GM21619 (cell line): ENCODE measurements around the gene BMP2.

Source experiments
- ATAC-seq: cut with Tn5 transposase; IDR thresholded peaks from one replicate; pipeline ENCODE4 v1.9.1; 2021; ENCODE audit not compliant: unreplicated experiment

The BMP2 gene

DNA sequence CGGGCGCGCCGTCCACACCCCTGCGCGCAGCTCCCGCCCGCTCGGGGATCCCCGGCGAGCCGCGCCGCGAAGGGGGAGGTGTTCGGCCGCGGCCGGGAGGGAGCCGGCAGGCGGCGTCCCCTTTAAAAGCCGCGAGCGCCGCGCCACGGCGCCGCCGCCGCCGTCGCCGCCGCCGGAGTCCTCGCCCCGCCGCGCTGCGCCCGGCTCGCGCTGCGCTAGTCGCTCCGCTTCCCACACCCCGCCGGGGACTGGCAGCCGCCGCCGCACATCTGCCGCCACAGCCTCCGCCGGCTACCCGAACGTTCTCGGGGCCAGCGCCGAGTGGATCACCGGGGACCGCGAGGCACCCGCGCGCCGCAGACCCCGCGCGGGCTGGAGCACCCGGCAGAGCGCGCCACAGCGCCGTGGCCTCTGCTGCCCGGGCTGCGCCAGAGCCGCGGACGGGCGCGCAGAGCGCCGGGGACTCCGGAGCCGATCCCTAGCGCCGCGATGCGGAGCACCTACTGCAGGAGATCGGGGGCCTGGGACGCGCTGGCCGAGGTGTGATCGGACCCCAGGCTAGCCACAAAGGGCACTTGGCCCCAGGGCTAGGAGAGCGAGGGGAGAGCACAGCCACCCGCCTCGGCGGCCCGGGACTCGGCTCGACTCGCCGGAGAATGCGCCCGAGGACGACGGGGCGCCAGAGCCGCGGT is at the start of gene BMP2:
TSS of gene BMP2 (plus strand) at position 151 of the 692 bp plus-strand sequence. CDS start 2,441 bp downstream, outside the sequence.
- peak; percentile 60 for ATAC-seq

GRCh38 chr20:6718662-6719368 is 48.7 kb upstream of the BMP2 start:
- no peak for ATAC-seq

DNA sequence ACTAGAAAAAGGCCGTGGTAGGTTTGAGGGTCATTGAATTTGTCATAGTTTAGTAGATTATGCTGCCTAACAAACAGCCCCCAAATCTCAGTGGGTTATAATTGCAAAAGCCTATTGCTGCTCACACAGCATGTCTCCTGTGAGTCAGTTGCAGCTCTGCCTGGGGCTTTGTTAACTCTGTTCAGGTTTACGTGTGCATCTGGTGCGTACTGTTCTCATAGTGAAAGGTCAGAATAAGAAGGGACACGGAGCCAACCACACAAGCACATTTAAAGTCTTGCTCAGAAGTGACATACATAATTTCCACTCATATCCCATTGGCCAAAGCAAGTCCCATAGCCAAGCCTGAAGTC is 48.1 kb upstream of the BMP2 start:
- no peak for ATAC-seq

DNA sequence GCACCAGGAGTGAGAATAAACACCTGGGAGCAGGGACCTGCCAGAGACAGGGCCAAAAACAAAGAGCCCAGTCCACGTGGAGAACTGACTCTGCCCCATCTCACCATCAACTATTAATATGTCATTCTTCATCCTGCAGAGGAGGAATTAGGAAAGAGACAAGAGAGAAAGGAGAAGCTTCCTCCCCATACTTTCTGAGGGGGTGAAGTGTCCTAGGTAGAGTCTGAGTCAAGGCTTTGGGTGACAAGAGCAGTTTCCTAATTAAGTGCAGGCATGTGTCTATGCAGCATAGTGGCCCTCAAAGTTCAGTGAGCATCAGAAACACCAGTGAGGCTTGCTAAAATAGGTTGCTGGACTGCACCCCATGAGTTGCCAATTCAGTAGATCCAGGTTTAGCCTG is 40.7 kb upstream of the BMP2 start:
- no peak for ATAC-seq

DNA sequence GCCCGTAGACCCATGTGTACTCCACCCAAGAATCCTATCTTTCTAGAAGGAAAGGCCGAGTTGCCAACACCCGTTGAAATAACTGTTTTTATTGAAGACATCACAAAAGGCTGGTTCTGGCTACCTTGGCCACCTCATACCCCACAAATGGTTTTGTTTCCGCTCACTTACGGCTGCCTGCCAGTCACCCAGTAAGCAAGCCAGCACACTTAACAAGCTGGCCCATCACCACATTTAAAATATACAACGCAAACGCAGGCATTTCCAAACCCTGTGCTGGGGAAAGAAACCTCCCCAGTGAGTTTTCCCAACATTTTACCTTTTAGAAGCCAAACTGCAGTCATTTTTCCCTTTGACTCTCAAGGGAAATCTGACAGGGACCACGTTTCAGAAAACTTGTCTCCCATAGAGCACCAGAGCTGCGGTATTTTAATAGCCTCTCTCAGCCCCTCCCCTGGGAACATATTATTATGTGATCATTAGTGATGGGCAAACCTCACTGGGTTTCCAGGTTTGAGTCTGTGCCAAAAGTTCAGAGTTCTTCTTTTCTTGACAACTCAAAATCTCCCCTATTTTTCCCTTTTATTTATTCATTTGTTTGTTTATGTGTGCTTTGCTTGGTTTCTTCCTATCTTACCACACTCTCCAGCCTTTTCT is 36.7 kb upstream of the BMP2 start:
- ATAC-seq, result no peak

GRCh38 chr20:6732001-6732447 is 35.5 kb upstream of the BMP2 start:
- ATAC-seq, result no peak

DNA sequence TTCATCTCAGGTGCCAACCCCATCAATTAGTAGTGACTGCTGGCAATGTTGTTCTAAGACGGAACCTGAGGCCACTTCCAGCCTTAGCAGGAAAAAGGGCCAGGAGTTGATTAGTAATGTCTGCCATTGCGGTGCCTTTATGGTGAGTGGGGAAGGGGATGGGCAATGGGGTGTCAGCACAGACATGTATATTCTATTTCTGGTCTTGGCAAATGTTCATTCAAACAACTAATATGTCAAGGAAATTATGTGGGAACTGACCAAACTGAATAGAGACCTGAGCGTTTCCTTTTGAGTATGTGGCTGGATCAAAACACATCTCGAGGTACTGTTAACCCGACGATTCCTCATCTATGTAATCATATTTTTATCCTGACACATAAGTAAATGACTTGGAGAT is 34.6 kb upstream of the BMP2 start:
- no peak for ATAC-seq

GRCh38 chr20:6733965-6734364 is 33.5 kb upstream of the BMP2 start:
- no peak for ATAC-seq

- no peak for ATAC-seq
These were observed 31.3 kb upstream of the BMP2 start for GRCh38 chr20:6735942-6736845.

GRCh38 chr20:6739406-6739805 is 28.1 kb upstream of the BMP2 start:
- no peak for ATAC-seq

- no peak for ATAC-seq
These were observed 27.4 kb upstream of the BMP2 start for GRCh38 chr20:6740096-6740495.

- ATAC-seq, result no peak
These were observed 23.3 kb upstream of the BMP2 start for GRCh38 chr20:6744180-6744579.

- no peak for ATAC-seq
These were observed 22.7 kb upstream of the BMP2 start for GRCh38 chr20:6744805-6745204.

DNA sequence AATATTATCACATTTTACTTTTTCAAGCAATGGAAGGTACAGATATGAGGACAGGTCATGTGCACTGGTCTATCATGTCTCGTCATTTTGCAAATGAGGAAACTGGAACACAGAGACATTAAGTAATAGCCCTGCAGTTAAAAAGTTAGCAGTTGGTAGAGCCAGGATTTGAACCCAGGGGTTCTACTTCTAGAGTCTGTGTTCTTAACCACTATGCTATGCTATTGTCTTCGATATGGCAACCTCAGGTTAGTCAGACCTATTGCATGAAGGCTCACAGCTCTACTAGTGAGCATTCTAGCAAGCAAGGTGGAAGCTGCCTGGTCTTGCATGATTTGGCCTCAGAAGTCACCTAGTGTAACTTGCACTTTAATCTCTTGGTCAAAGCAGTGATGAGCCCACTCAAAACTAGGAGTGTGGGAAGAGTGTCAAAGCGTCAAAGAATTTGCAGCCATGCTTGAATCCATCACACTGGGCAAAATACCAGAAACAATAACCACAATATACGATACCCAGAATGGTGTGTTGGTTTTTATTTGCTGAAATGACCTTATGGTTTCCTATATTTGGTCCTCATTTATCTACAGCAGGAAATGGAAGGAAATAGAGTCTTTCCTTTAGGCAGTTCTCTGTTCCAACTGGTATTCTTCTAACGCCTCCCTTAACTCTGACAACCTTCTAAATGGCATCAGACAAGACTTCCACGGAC is 20.4 kb upstream of the BMP2 start:
- no peak for ATAC-seq

DNA sequence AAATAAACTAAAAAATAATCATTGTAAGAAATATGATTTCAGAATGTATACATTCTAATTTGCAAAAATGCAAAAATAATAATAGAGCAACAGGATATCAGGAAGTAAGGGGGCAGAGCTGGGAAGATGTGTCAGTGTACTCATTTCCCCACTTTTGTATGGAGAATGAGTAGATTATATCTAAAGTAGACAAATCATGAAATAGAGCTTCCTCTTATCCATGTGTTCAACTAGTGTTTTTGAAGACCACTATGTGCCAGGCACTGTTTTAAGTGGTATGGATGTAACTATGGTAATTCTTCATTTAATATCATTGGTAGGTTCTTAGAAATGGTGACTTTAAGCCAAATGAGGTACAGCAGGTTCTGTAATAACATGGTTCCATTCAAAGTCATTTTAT is 17.0 kb upstream of the BMP2 start:
- no peak for ATAC-seq

GRCh38 chr20:6756693-6757595 is 10.5 kb upstream of the BMP2 start:
- ATAC-seq, result no peak

GRCh38 chr20:6764619-6765018 is 2.9 kb upstream of the BMP2 start:
- no peak for ATAC-seq

- ATAC-seq, result no peak
These were observed 1.9 kb upstream of the BMP2 start for GRCh38 chr20:6765469-6766058.

- no peak for ATAC-seq
These were observed 1.1 kb upstream of the BMP2 start for GRCh38 chr20:6766433-6766832.
